OCI-LY1 (cell line): ENCODE data around the gene NR6A1.

Source experiments
- H2AFZ ChIP-seq: fragments of 200-600 bp; sonication (generic), shearing (Covaris generic); 2 replicates; pipeline ENCODE4 v1.6.0; 2014; ENCODE audit warnings: antibody characterized with exemption, mild to moderate bottlenecking, low read length
- H3F3A ChIP-seq: fragments of 200-600 bp; sonication (generic), shearing (Covaris generic); 2 replicates; pipeline ENCODE4 v1.6.0; 2014; ENCODE audit warnings: mild to moderate bottlenecking, antibody characterized with exemption, low read length, moderate library complexity; ENCODE audit not compliant: insufficient read depth
- H3K27ac ChIP-seq: fragments of 200-600 bp; sonication (generic); 2 replicates; pipeline ENCODE4 v1.5.1; 2014; ENCODE audit warnings: low read length, mixed run types, mild to moderate bottlenecking, low read depth; ENCODE audit not compliant: poor library complexity, severe bottlenecking
- H3K27me3 ChIP-seq: fragments of 200-600 bp; sonication (generic); 2 replicates; pipeline ENCODE4 v1.6.0; 2014; ENCODE audit warnings: antibody characterized with exemption, mild to moderate bottlenecking, low read length, moderate library complexity; ENCODE audit not compliant: insufficient read depth
- H3K36me3 ChIP-seq: fragments of 200-600 bp; sonication (generic); 2 replicates; pipeline ENCODE4 v1.6.1; 2014; ENCODE audit warnings: mild to moderate bottlenecking, antibody characterized with exemption, low read length, moderate library complexity, mixed read lengths; ENCODE audit not compliant: insufficient read depth
- H3K4me1 ChIP-seq: fragments of 200-600 bp; sonication (generic); 2 replicates; pipeline ENCODE4 v1.5.1; 2014; ENCODE audit warnings: mild to moderate bottlenecking, low read length, moderate library complexity; ENCODE audit not compliant: insufficient read depth, severe bottlenecking
- H3K4me2 ChIP-seq: fragments of 200-600 bp; sonication (generic), shearing (Covaris generic); 2 replicates; pipeline ENCODE4 v1.6.1; 2014; ENCODE audit warnings: low read length
- H3K4me3 ChIP-seq: fragments of 200-600 bp; sonication (generic); 2 replicates; pipeline ENCODE4 v1.5.1; 2014; ENCODE audit warnings: low read length, low read depth, mild to moderate bottlenecking, mixed read lengths; ENCODE audit not compliant: poor library complexity, severe bottlenecking
- H3K79me2 ChIP-seq: fragments of 200-600 bp; shearing (Covaris generic); 2 replicates; pipeline ENCODE4 v1.6.1; 2016; ENCODE audit warnings: mixed run types, low read length, mixed read lengths; ENCODE audit not compliant: insufficient read depth
- H3K9ac ChIP-seq: fragments of 200-600 bp; sonication (generic), shearing (Covaris generic); 2 replicates; pipeline ENCODE4 v1.6.1; 2014; ENCODE audit warnings: mild to moderate bottlenecking, low read length, mixed read lengths
- H3K9me2 ChIP-seq: fragments of 200-600 bp; sonication (generic), shearing (Covaris generic); 2 replicates; pipeline ENCODE4 v1.6.1; 2014; ENCODE audit warnings: low read depth, mild to moderate bottlenecking, low read length, mixed read lengths
- H3K9me3 ChIP-seq: fragments of 200-600 bp; shearing (Covaris generic); 2 replicates; pipeline ENCODE4 v1.6.1; 2014; ENCODE audit warnings: low read length, mixed read lengths
- H4K20me1 ChIP-seq: fragments of 200-600 bp; sonication (generic), shearing (Covaris generic); 2 replicates; pipeline ENCODE4 v1.6.0; 2016; ENCODE audit warnings: mild to moderate bottlenecking, low read length; ENCODE audit not compliant: insufficient read depth
- EZH2 ChIP-seq: fragments of 200-600 bp; sonication (generic), shearing (Covaris generic); IDR thresholded peaks from 2 replicates; pipeline ENCODE4 v1.8.0; 2017; ENCODE audit warnings: borderline replicate concordance, mixed run types, mild to moderate bottlenecking, antibody characterized with exemption, low read length, moderate library complexity, mixed read lengths
- TF ChIP-seq, protein P1 (sequence below): fragments of 200-600 bp; sonication (generic), shearing (Covaris generic); IDR thresholded peaks from 2 replicates; pipeline ENCODE4 v1.5.1; 2017; ENCODE audit warnings: mild to moderate bottlenecking, antibody characterized with exemption, low read length, moderate library complexity, mixed read lengths

NR6A1 gene

DNA sequence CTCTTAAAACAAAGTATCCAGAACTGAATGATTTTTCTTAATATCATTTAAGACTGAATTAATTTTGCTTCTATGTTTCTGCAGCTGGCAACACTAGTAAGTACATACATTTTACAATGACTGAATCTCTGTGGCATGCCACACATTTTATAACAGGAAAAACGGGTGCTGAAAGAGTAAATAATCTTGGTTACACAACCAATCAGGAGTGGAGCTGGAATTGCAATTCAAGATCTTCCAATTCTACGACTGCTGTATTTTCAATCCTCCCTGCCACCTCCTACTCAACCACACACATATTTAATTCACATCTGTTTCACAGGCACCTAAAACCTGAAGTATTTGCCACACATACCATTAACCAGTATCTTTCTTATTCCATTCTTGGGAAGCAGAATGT lies 211.2 kb downstream of the NR6A1 start:
- Histone ChIP-seq H3F3A (no peaks in the 10 kb centered on the region), H3K9me2 (no peaks in the 10 kb centered on the region), H3K79me2 (no peaks in the 10 kb centered on the region), H3K9ac (no peak overlapping the region), H3K27ac (no peak overlapping the region), H3K36me3 (no peaks in the 10 kb centered on the region), H3K27me3 (no peaks in the 10 kb centered on the region), H4K20me1 (no peaks in the 10 kb centered on the region), H2AFZ (no peak overlapping the region), H3K4me2 (no peak overlapping the region), H3K4me1 (no peaks in the 10 kb centered on the region), H3K9me3 (no peaks in the 10 kb centered on the region), H3K4me3 (no peak overlapping the region)
- TF ChIP-seq EZH2 = no peak
- TF ChIP-seq, protein P1, sequence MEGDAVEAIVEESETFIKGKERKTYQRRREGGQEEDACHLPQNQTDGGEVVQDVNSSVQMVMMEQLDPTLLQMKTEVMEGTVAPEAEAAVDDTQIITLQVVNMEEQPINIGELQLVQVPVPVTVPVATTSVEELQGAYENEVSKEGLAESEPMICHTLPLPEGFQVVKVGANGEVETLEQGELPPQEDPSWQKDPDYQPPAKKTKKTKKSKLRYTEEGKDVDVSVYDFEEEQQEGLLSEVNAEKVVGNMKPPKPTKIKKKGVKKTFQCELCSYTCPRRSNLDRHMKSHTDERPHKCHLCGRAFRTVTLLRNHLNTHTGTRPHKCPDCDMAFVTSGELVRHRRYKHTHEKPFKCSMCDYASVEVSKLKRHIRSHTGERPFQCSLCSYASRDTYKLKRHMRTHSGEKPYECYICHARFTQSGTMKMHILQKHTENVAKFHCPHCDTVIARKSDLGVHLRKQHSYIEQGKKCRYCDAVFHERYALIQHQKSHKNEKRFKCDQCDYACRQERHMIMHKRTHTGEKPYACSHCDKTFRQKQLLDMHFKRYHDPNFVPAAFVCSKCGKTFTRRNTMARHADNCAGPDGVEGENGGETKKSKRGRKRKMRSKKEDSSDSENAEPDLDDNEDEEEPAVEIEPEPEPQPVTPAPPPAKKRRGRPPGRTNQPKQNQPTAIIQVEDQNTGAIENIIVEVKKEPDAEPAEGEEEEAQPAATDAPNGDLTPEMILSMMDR = no peak

DNA sequence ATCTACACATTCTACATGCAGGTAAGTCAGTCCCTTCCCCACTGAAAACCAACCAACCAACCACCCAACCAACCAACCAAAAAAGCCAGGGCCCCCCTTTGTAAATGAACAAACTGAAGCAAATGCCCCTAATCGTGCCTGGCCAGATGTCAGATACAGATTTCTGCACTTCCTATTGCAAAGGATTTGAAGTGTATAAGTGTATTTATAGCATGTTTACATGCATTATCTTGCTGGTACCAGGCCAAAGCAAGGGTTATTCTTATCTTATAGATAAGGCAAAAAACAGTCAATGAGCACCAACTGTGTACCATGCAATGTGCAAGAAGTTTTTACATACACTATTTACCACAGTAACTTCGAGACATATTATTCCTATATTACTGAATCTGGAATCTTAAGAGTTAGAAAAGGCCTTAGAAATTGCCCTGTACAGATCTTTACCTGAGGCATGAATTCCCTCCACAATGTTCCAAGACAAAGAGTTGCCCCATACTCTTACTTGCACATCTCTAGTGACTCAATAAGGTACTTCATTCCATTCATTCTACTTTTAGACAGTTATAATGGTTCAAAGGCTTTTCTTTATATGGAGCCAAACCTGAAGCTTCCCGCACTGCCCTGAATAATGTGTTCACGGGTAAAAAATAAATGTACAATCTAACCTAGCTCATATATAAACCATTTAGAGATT lies 212.2 kb downstream of the NR6A1 start:
- Histone ChIP-seq H3F3A (no peaks in the 10 kb centered on the region), H3K4me2 (no peak overlapping the region), H2AFZ (no peak overlapping the region), H3K79me2 (no peaks in the 10 kb centered on the region), H3K27me3 (no peaks in the 10 kb centered on the region), H3K4me3 (no peak overlapping the region), H3K27ac (no peak overlapping the region), H3K4me1 (no peaks in the 10 kb centered on the region), H3K36me3 (no peaks in the 10 kb centered on the region), H3K9me3 (no peaks in the 10 kb centered on the region), H3K9ac (no peak overlapping the region), H4K20me1 (no peaks in the 10 kb centered on the region), H3K9me2 (no peaks in the 10 kb centered on the region)
- TF ChIP-seq, protein P1 = no peak
- no peak for TF ChIP-seq EZH2

DNA sequence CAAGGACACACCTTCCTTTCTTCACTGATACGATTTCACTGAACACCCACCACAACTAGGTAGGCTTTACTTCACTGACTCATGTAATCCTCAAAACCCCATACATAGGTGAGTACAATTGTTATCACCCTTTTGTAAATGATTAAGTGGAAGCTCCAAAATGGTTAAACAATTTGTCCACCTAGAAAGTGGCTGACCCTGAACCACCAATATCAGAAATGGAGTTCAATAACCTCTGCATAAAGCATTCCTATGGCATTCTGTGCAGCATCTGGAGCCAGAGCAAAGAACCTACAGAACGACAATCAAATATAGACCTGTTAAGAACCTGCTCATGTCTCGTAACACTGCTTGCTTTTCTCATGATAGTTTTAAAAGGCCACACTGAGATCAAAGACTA lies 213.2 kb downstream of the NR6A1 start:
- H3K4me2 ChIP-seq = no peak overlapping the region

More for the DNA sequence above, 213.2 kb downstream of the NR6A1 start:
- Histone ChIP-seq H3K9me3 (no peaks in the 10 kb centered on the region), H4K20me1 (no peaks in the 10 kb centered on the region), H3K4me1 (no peaks in the 10 kb centered on the region), H3K4me3 (no peak overlapping the region), H3K27me3 (no peaks in the 10 kb centered on the region), H2AFZ (no peak overlapping the region), H3K36me3 (no peaks in the 10 kb centered on the region), H3F3A (no peaks in the 10 kb centered on the region), H3K9me2 (no peaks in the 10 kb centered on the region), H3K79me2 (no peaks in the 10 kb centered on the region), H3K27ac (no peak overlapping the region), H3K9ac (no peak overlapping the region)
- TF ChIP-seq, protein P1 = no peak
- no peak for TF ChIP-seq EZH2
